ENCODE data around the gene PAX7. TPM values are rescaled to one million over a fixed set of nuclear protein-coding genes. Genes with fewer than 3 reads are reported as not detected.

PAX7 gene

DNA sequence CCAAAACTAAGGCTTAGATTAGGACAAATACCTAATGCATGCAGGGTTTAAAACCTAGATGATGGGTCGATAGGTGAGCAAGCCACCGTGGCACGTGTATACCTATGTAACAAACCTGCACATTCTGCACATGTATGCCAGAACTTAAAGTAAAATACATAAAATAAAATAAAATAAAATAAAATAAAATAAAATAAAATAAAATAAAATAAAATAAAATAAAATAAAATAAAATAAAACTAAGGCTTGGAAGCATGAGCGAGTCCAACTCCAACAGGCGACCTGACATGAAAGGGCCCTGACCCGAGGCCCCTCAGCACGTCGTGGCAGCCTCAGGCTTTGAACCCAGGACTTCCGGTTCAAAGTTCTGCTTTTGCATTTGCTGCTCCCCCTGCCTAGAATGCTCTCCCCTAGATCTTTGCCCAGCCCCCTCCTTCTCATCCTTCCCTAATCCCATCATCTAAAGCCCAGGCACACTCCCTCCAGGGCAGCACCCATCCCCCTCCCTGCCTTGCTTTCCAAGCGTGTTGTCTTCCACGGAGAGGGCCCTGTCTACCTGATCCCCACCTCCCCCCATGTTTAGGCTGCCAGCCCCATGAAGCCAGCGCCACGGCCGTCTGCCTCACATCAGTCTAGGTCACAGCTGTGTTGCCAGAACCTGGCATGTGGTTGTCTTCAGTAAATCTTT is 164.5 kb downstream of the PAX7 start:
- Histone ChIP-seq H3K36me3 (ENCODE audit: control insufficient read depth, insufficient read depth, low read length) (no peaks in the 10 kb centered on the region), H2BK5ac (ENCODE audit: low read length) (peak overlapping the region; percentile 61), H4K5ac (ENCODE audit: low read length) (no peak overlapping the region), H3K79me2 (ENCODE audit: control insufficient read depth, insufficient read depth, low read length) (no peaks in the 10 kb centered on the region), H3K9ac (ENCODE audit: low read length) (no peak overlapping the region), H2AK5ac (ENCODE audit: low read length) (no peak overlapping the region), H4K8ac (ENCODE audit: low read depth, low read length) (no peak overlapping the region), H2BK120ac (ENCODE audit: low read depth, low read length) (no peak overlapping the region), H3K4me3 (ENCODE audit: low read length) (no peak overlapping the region), H3K56ac (ENCODE audit: low read length) (peak overlapping the region; percentile 67), H3K23ac (ENCODE audit: low read length) (no peak overlapping the region), H3K4ac (ENCODE audit: low read depth, low read length) (no peak overlapping the region), H3K4me1 (ENCODE audit: control insufficient read depth, low read depth, low read length) (peaks cover 9% of the 10 kb centered on the region), H3K79me1 (ENCODE audit: low read length) (no peaks in the 10 kb centered on the region), H3K18ac (ENCODE audit: low read length) (peak overlapping the region; percentile 13), H2BK15ac (replicated peaks; ENCODE audit: low read depth) (no peak overlapping the region), H3K27ac (ENCODE audit: low read depth, low read length) (no peak overlapping the region), H3K27me3 (ENCODE audit: insufficient read depth, low read length, poor library complexity) (no peaks in the 10 kb centered on the region), H3K4me2 (ENCODE audit: low read length) (no peak overlapping the region)
- DNase-seq, result peak; percentile 38
- no CpG with 5 or more reads among the region's 14 CpGs for WGBS (ENCODE audit: extremely low coverage, insufficient coverage, low lambda C conversion rate)

DNA sequence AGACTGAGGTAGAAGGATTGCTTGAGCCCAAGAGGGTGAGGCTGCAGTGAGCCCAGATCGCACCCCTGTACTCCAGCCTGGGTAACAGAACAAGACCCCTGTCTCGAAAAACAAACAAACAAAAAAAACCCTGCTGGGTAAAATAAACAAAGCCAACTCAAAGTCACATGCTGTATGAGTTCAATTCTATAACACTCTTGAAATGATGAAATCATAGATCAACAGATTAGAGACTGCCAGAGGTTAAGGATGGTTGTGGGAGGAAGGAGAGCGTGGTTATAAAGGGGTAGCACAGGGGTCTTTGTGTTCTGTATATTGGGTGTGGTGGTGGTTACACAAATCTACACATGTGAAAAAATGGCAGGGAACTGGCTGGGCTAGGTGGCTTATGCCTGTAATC is 166.3 kb downstream of the PAX7 start:
- H3K4ac ChIP-seq (ENCODE audit: low read depth, low read length), result no peak overlapping the region
- DNase-seq, result no peak
- no peak overlapping the region for H3K9ac ChIP-seq (ENCODE audit: low read length)
- WGBS (ENCODE audit: extremely low coverage, insufficient coverage, low lambda C conversion rate), result no CpG with 5 or more reads among the region's 3 CpGs
- H2BK5ac ChIP-seq (ENCODE audit: low read length), result no peak overlapping the region
- H4K5ac ChIP-seq (ENCODE audit: low read length), result no peak overlapping the region
- no peak overlapping the region for H2BK120ac ChIP-seq (ENCODE audit: low read depth, low read length)
- H3K56ac ChIP-seq (ENCODE audit: low read length), result no peak overlapping the region
- no peak overlapping the region for H2BK15ac ChIP-seq (replicated peaks; ENCODE audit: low read depth)
- H3K27me3 ChIP-seq (ENCODE audit: insufficient read depth, low read length, poor library complexity), result no peaks in the 10 kb centered on the region
- no peak overlapping the region for H3K27ac ChIP-seq (ENCODE audit: low read depth, low read length)
- no peak overlapping the region for H2AK5ac ChIP-seq (ENCODE audit: low read length)
- no peak overlapping the region for H4K8ac ChIP-seq (ENCODE audit: low read depth, low read length)
- H3K79me2 ChIP-seq (ENCODE audit: control insufficient read depth, insufficient read depth, low read length), result no peaks in the 10 kb centered on the region
- H3K4me1 ChIP-seq (ENCODE audit: control insufficient read depth, low read depth, low read length), result peaks cover 9% of the 10 kb centered on the region
- H3K18ac ChIP-seq (ENCODE audit: low read length), result no peak overlapping the region
- no peaks in the 10 kb centered on the region for H3K36me3 ChIP-seq (ENCODE audit: control insufficient read depth, insufficient read depth, low read length)
- H3K23ac ChIP-seq (ENCODE audit: low read length), result no peak overlapping the region
- no peak overlapping the region for H3K4me3 ChIP-seq (ENCODE audit: low read length)
- no peak overlapping the region for H3K4me2 ChIP-seq (ENCODE audit: low read length)
- no peaks in the 10 kb centered on the region for H3K79me1 ChIP-seq (ENCODE audit: low read length)

Small RNA genes within 50 kb of the gene (small RNA-seq; reads per million reads assigned to genes)
- gene AL031737.1 (ENCODE audit: insufficient read depth), result not detected
